ENCODE results near the gene NOP16.
A peak's percentile ranks its signal among the peaks of the same experiment; 100 is the strongest.

Gene NOP16, protein sequence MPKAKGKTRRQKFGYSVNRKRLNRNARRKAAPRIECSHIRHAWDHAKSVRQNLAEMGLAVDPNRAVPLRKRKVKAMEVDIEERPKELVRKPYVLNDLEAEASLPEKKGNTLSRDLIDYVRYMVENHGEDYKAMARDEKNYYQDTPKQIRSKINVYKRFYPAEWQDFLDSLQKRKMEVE

DNA sequence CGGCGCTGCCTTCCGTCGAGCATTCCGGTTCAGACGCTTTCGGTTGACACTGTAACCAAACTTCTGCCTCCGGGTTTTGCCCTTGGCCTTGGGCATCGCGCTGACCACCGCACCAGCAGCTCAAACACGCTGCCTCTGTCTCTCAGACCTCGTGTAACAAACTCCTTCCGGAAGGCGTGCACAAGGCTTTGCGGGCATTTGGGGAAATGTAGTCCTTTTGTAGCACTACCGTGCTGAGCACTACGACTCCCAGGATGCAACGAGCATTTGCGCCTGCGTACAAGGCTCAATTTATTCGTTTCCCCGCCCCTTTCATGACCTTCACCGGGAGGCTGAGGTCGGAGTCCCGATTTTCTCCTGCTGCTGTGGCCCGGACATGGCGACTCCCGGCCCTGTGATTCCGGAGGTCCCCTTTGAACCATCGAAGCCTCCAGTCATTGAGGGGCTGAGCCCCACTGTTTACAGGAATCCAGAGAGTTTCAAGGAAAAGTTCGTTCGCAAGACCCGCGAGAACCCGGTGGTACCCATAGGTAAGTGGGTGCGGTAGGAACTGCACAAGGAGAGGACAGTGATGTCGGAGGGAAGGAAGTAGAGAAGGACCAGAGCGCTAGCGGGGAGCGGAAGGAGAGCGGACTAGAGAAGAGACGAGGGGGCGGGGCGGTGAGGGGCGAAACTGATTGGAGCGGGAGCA is at the start of gene NOP16, which contains the start of gene HIGD2A:
Gene NOP16 (minus strand): TSS at position 155 of the 691 bp plus-strand sequence. CDS start 59 bp downstream, at position 96.
Gene HIGD2A (plus strand): TSS at position 308 of the 691 bp plus-strand sequence. CDS start 69 bp downstream, at position 377.
- DNase-seq (ENCODE audit: low read depth in 3 of 3): peak; percentile 98 to 99 (median 98)

DNA sequence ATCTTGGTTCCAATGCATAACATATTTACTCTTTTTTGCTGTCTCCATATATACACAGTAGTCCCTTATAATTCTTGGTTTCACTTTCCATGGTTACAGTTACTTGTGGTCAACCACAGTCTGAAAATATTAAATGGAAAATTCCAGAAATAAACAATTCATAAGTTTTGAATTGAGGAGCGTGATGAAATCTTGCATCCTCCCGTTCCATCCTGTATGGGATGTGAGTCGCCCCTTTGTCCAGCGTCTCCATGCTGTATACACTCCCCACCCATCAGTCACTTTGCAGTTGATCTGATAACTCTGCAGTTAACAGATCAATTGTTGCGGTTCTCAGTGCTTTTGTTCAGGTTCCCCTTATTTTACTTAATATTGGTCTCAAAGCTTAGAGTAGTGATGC is 48.3 kb upstream of the NOP16 start:
- DNase-seq (ENCODE audit: low read depth in 3 of 3): no peak

DNA sequence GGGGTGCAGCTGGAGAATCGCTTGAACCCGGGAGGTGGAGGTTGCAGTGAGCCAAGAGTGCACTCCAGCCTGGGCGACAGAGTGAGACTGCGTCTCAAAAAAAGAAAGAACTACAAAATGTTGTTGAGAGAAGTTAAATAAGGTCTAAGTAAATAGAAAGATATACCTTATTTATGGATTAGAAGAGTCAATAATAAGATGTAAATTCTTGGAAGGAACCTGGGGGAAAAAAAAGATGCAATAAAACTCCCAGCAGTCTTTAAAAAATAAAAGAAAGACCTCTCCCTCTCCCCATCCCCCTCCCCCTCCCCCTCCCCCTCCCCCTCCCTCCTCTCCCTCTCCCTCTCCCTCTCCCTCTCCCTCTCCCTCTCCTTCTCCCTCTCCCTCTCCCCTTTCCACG is 44.3 kb upstream of the NOP16 start:
- DNase-seq (ENCODE audit: low read depth in 3 of 3): no peak

DNA sequence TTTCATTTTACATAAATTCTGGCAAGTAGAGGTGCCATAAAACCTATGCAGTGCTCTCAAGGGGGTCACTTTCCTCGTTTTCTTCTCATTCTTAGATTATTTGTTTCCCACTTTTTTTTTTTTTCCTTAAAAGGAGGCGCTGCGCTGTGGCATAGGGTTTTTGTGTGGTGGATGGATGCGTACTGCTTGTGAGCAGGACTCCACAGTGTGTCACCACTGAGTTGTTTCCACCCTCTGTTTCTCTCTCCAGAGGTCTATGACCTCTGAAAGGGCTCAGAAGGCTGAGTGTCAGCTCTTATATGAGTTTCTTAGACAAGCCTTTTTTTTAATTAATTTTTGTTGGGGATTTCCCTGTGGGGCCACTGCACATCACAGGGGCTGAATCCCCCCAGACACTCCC is 41.6 kb upstream of the NOP16 start:
- no peak for DNase-seq (ENCODE audit: low read depth in 3 of 3)

DNA sequence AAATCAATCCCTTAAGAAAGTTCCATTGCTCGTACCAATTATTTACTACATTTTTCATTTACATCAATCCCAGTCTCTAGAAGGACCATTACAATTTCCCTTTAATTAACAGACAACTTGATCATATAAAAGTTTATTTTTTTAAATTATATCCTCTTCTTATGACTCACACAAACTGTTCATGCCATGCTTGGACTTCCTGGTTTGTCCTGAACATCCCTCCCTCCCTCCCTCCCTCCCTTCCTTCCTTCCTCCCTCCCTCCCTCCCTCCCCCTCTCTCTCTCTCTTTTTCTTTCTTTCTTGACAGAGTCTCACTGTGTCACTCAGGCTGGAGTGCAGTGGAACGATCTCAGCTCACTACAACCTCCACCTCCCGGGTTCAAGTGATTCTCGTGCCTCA is 39.6 kb upstream of the NOP16 start:
- DNase-seq (ENCODE audit: low read depth in 3 of 3): no peak

DNA sequence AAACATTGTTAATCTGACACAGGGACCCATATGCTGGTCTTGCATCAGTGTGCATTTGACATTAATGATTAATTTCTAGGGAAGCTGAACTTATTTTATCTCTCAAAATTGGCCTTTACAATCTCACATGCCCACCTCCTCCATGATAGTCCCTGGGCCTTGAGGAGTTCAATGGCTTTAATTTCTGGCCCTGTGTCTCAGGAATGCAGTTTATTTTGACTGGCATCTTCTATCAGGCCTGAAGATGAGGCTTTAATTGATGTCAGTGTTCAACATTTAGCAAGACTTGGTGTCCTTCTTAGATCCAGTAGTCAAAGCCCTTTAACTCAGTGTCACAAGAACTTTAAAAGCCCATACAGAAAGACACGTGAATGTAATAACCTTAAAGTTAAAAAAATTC is 38.5 kb upstream of the NOP16 start:
- DNase-seq (ENCODE audit: low read depth in 3 of 3): no peak

DNA sequence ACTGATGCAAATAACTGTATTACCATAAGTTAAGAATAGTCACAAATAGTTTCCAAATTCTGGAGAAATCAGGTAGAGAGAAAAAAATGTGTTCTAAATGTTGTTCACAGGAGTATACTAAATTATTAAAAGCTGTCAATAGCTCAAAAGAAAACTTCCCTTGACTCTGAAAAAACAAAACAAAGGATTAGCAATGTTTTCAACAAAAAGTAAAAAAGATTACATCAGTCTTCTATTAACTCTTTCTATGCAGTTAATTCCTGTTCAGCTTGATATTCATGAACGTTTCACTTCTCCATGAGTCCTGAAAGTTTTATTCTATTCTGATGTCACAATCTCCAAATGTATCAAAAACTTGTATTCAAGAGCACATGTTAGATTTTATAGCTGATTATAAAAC is 37.4 kb upstream of the NOP16 start:
- DNase-seq (ENCODE audit: low read depth in 3 of 3): no peak

DNA sequence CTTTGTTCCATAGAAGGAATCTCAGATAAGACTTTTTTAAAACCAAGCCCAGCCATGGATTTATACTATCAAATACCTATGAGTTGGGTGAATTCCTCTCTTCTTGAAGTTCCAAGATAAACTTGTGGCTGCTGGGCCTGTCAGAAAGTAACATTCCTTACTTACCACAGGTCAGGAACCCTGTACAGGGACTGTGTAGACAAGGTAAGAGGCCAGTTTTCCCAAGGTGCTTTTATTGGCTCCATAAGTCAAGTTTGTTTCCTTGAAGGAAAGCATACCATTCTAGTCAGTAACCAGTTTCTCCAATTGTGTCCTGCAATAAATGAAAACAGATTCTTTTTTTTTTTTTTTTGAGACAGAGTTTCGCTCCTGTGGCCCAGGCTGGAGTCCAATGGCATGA is 36.7 kb upstream of the NOP16 start:
- DNase-seq (ENCODE audit: low read depth in 3 of 3): no peak

DNA sequence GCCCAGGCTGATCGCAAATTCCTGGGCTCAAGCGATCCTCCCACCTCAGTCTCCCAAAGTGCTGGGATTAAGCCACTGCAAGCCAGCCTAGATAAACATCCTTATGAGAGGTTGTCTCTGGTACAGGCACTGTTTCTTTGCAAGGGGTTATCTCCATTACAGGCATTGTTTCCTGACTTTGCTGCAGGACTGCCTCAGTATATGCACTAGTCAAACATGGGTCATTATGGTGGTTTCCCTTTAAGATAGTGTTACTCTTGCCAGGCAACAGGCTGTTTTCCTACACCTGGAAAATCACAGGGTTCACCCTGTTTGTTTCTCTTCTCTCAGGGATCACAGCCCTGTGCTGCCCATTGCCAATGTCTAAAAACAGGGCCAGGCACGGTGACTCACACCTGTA is 35.8 kb upstream of the NOP16 start:
- no peak for DNase-seq (ENCODE audit: low read depth in 3 of 3)

DNA sequence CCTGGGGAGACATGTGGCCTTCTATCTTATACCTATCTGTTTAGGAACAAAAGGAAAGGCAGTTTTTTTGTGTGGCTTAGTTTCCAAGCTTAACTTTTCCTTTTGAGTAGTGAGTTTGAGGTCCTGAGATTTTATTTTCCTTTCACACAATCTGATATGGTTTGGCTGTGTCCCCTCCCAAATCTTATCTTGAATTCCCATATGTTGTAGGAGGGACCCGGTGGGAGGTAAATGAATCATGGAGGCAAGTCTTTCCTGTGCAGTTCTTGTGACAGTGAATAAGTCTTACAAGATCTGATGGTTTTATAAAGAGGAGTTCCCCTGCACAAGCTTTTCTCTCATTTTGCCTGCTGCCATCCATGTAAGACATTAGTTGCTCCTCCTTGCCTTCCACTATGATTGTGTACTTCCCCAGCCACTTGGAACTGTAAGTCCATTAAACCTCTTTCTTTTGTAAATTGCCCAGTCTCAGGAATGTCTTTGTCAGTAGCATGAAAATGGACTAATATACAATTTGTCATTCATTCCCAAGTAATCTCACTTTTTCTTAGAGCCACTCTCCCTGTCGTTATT is 32.7 kb upstream of the NOP16 start:
- no peak for DNase-seq (ENCODE audit: low read depth in 3 of 3)

DNA sequence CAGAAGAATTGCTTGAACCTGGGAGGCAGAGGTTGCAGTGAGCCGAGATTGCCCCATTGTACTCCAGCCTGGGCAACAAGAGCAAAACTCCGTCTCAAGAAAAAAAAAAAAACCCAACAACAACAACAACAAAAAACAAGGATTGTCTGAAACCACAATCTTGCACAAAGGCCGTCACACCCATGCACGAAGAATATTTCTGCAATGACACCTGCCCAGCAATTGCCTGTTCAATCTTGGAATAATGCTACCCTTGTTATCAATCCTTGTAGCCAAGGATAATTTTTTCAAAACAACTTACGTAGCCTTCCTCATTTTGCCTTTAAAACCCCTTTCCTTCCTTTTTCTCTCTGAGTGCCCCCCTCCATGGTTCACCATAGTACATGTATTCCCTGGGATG is 31.7 kb upstream of the NOP16 start:
- no peak for DNase-seq (ENCODE audit: low read depth in 3 of 3)

DNA sequence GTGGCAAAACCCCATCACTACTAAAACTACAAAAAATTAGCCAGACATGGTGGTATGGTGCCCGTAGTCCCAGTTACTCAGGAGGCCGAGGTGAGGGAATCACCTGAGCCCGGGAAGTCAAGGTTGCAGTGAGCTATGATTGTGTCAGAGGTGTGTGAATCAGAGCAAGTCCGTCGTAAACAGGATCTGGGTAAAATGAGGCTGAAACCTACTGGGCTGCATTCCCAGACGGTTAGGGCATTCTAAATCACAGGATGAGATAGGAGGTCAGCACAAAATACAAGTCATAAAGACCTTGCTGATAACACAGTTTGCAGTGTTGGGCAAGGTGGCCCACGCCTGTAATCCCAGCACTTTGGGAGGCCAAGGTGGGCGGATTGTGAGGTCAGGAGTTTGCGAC is 29.9 kb upstream of the NOP16 start:
- no peak for DNase-seq (ENCODE audit: low read depth in 3 of 3)

DNA sequence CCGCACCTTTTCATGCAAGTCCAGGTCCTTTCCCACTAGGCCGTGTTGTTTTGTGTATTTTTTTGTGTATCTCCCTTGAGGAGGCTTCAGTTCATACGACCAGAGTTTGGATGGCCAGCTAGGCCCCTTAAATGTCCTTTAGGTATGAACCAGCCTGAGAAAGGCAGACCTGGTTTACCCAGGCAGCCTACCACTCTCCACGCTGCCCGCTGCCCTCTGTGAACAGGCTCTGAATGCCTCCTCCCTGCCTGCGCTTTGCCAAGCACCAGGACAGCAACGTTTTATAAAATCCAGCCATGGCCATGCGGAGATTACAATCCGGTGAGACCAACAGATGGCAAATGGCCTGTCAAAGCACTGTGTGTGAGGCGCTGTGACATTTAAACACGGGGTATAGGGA is 28.6 kb upstream of the NOP16 start:
- DNase-seq (ENCODE audit: low read depth in 3 of 3): no peak

DNA sequence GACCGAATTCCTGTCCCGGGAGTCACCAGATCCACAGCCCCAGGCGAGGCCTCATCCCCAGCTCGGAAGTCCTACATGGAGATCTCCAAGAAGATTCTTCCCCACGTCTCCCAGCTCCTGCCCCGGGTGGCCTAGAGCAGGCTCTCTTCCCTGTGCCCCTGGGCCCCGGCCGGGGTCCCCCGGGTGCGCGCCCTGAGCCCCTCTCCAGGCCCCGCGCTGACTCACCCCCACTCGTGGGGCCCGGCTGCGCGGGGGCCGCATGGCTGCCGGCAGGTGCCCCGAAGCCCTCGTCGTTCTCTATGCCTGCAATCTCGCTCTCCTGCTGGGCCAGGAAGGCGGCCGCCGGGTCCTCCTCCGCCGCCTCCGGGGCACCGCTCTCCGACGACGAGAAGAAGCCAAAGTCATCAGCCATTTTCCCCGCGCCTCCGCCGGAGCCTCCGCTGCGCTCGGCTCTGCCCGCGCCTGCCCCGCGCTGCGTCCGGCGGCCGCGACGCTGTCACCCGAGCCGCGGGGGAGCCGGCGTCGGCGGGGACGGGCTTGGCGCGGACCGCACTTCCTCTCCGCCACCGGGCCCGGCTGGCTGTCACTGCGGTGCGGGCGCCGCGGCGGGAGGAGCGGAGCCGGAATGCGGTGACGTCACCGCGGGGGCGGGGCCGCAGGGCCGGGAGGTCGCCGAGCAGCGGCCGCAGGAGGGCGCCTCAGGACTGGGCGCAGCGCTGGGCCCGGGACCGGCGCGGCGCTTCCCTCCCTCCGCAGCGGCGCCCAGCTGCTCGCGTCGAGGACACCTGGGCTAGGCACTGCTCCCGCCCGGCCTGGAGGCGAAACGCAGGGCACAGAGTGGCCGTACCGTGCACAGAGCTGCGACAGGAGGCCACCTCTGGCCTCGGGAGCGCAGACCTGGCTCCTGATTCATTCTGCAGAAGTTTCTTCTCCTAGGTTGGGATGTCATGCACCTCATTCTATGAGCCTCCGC is 27.8 kb upstream of the NOP16 start, which contains the start of gene CLTB:
Gene CLTB (minus strand): TSS at position 588 of the 973 bp plus-strand sequence. CDS start 176 bp downstream, at position 412.
- peak; percentile 84 to 91 (median 85) for DNase-seq (ENCODE audit: low read depth in 3 of 3)

DNA sequence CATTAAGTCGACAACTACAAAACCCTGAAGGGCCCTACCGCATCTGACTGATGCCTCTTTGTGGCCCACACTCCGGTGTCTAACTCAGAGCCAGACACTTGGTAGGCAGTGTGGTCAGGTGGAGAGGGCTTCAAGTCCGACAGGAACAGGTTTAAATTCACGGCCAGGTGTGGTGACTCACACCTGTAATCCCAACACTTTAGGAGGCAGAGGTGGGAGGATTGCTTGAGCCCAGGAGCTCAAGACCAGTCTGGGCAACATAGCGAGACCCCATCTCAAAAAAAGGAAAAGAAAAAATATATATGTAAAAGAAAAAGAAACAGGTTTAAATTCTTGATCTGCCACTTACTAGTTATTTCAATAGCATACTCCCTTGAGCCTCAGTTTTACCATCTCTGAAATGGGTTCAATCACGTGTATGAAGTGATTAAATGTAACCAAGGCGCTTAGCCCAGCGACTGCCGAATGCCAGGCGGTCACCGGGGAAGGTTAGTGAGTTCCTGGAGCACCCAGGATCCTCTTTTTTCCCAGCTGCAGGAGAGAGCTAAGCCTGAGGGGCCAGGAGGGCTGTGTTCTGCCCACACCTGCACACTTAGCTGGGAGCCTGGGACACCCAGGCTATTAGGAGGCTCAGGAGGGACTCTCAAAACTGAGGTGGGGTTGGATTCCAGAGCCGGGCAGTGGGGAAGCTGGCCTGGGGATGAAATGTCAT is 27.0 kb upstream of the NOP16 start:
- peak in 1 of 3 experiments; percentile 9 for DNase-seq (ENCODE audit: low read depth in 3 of 3)

DNA sequence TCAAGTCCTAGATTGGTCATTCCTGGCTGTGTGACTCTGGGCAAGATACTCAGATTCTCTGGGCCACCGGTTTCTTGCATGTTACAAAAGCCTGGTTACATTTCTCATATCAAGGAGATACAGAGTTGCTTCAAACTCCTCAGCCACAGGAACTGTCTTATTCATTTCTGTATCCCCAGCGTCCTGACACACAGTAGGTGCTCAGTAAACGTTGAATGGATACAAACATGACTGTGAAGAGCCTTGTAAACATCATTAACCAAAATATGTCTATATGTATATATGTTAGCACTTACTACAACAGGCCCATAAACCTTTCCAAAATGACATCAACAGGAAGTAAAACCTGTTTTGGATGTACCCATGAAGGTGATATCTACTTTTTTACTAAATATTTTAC is 26.3 kb upstream of the NOP16 start:
- DNase-seq (ENCODE audit: low read depth in 3 of 3): no peak

DNA sequence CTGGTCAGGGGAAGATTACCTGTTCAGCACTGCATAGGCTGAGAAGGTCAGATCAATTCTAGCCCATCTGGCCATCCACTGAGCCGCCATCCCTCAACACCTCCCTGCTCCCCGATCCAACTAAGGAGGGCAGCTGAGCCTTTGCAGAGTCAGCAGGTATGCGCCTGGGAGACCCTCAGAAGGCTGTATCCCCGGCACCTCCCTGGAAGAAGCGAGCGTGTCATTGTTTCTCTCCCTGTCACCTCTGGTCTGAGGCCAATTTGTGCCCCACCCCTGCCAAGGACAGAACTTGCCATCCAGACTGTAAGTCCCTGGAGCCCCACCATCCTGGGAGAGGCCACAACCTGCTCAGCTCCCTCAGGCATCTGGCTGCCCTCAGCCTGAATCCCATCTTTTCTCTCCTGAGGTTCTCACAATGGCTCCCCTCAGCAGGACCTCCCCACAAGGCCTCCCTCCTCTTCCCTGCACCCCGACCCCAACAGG is 25.4 kb upstream of the NOP16 start:
- DNase-seq (ENCODE audit: low read depth in 3 of 3): no peak

DNA sequence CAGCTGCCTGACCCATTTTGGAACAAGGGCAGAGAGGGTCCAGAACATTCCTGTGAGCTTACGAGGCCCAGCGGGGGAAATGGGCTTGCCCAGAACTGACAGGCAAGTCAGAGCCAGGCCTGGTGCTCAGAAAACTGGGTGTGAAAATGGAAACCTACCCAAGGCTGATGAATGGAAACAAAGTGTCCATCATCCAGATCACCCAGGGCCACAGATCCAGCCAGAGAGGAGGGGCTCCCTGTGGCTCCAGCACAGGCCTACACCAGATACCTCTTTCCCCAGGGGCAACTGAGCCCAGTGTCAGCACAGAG is 24.8 kb upstream of the NOP16 start:
- no peak for DNase-seq (ENCODE audit: low read depth in 3 of 3)

DNA sequence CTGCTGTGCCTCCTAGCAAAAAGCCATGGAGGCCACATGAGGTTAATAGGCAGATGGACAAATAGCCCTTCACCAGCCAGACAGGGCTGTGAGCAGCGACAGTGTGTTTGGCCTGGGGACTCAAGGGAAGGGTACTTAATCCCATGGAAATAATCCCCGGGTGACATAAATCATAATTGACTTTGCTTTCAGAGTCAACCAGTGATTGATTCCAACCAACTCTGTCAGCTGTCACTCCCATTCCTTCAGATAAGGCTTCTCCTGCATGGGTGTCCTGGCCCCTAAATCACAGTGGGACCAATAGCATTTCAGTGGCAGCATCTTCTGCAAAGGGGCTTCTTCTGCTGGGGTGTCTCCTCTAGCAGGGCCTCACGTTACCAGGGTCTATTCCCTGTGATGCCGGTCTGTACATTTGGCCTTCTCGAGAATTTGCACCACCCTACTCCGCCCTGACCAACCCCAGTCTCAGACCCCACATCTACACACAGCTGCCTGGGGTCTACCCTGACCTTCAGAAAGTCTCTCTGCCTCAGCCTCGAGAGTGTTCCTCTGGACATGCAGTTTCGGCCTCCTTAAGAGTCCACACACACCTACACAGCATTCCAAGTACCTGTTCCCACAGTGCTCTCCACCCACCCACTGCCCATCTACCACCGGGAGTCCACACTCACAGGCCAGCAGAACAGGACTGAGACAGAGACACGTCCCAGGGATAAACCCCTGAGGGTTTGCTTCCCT is 24.3 kb upstream of the NOP16 start:
- no peak for DNase-seq (ENCODE audit: low read depth in 3 of 3)

DNA sequence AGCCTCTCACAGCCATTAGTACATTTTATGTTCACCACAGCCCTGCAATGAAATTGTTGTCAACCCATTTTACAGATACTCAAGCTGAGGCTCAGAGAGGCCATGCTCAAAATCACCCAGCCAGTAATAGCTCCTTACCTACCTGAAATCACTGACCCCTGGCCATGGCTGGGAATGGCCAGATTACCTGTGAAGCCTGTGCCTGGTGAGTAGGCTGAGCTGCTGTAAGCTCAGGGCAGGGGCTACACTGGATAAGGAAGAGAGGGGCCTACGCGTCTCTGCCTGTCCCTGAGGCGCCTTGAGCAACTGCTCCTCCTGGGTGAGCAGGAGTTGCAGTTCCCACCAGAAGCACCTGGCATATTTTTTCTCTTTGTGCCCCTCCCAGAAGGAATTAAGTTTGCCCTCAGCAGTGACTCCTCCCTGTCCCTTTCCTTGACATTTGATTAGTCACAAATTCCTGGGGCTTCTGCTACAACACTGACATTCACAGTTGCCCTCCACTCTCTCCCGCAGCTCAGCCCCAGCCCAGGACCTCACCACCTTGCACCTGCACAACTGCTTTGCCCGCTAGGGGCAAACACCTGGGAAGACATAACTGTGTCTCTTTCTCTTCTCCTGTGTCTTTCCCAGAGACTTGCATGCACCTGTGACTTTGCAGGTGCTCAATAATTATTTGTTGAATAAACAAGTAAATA is 22.2 kb upstream of the NOP16 start:
- DNase-seq (ENCODE audit: low read depth in 3 of 3): no peak
